Fibroblast of gingiva (primary cell): Measurements from ENCODE around the gene PTK6.

Experiments used
- DNase-seq: peaks from one replicate; pipeline ENCODE4 v3.0.0-alpha.2; 2011; ENCODE audit warnings: low read depth

The PTK6 gene

DNA sequence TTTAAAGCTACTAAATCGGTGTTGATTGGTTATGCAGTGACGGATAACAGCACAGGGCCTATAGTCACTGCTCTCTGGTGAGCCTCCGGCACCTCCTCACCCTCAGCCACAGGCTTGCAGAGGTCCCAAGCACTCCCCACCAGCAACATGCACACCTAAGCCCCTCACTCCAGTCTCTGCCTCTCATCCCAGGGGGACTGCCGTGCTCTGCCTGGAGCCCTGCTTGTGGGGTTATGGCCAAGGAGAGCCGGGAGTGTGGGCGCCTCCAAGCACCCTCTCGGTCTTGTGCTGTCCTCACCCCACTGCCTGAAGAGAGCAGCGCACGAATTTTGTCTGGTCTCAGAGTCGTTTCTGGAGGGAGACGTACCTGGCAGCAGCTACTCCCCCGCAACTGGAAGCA, 31.5 kb downstream of the PTK6 start:
- no peak for DNase-seq

GRCh38 chr20:63505281-63505680, 31.9 kb downstream of the PTK6 start:
- DNase-seq, result no peak

DNA sequence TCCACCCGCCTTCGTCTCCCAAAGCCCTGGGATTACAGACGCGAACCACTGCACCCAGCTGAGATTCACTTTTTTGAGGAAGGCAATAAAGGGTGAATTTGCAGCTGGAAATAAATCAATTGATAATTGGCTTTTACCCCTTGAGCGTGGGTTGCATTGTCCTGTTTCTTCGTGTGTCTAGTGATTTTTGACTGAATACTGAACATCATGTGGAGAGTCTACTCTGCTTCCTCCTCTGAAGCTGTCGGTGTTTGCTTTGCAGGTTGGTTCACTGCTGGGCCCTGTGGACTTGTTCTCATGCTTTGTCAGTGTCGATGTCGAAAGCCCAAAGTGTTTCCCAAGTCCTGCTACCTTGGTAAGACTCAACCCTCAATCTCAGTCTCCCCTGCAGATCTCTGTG, 32.5 kb downstream of the PTK6 start:
- no peak for DNase-seq

- no peak for DNase-seq
These were observed 33.7 kb downstream of the PTK6 start for GRCh38 chr20:63503524-63503923.

DNA sequence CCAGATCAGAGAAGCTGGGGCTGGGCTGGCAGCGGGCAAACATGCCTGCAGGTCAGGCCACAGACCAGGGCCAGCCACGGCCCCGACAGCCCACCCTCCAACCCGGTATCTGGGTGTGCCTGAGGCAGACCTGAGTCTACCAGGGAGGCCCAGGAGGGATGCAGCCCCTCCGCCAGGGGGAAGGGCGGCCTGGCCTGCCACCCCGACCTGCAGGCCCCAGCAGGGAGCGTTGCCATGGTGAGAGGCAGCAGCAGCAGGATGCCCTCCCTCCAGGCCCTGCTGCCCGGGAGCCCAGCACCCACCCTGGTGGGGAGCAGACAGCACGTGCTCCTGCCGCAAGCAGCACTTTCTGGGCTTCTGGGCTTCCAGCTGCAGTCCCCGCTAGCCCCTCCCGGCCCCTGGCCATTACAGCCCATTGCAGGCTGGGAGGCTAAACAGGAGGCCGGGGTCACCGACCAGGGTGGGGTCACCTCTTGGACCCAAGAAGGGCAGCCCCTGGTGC, 34.5 kb downstream of the PTK6 start:
- DNase-seq, result no peak

GRCh38 chr20:63501818-63502670, 35.1 kb downstream of the PTK6 start:
- DNase-seq, result no peak

GRCh38 chr20:63500902-63501817, 36.0 kb downstream of the PTK6 start:
- no peak for DNase-seq

DNA sequence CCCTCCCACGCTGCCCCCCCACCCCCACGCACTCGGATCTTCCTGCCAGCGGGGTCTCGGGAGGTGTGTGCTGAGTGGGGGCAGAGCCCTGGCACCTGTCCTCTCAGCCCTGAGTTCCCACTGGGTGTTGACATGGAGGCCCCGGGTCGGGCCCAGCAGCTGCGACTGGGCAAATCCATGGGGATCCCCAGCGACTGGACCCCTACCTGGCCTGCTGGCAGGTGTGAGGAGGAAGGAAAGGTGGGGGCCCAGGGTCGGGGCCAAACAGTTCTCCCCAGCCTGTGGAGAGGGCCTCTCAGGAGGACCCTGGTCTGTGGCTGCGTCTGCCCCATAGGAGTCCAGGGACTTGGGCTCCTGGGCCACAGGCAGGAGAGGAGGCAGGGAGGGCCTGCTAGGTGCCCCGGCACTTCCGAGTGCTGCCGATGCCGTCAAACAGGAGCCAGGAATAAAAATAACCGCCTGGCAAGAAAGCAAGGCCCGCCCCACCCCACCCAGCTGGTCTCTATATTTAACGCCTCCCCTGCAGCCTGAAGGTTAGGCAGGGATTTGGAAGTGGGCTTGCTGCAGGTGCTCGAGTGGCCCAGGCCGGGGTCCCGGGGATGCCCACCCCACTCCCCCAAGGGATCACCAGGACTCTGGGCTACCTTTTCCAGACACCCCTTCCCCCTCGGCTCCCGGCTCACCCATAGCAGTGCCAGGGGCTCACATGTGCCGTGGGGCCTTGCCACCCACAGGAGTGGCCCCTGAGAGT, 36.9 kb downstream of the PTK6 start:
- no peak for DNase-seq

DNA sequence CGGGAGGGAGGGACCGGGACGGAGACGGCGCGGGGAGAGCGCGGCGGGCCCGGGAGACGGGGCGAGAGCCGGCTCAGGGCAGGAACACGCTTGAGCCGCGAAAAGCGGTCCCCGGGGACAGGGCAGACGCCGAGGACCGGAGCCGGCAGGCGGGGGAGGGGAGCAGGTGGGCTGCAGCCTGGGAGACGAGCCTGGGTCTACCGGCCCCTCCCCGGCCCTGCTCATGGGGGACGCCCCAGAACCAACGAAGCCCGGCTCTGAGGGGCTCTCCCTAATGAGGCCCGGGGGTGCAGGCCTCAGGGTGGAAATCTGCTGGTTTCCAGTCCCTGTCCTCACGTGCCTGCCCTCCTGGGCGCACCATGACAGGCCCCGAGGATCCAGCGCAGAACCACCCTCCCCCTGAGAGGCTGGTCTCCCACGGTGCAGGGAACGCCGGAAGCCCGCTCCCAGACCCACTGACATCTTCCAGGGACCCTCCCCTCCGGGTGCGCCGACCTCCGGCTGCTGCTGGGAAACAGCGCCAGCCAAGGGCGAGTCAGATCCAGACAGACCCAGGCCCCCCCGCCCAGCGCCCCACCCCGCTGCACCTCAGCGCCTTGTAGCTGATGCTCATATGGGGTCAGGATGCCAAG, 37.7 kb downstream of the PTK6 start:
- DNase-seq, result no peak

GRCh38 chr20:63498960-63499337, 38.2 kb downstream of the PTK6 start, which contains the start of gene EEF1A2:
Gene EEF1A2, minus strand, starts transcription at chr20:63499083. Its CDS starts 1,320 bp downstream, at chr20:63497763.
- DNase-seq, result no peak

DNA sequence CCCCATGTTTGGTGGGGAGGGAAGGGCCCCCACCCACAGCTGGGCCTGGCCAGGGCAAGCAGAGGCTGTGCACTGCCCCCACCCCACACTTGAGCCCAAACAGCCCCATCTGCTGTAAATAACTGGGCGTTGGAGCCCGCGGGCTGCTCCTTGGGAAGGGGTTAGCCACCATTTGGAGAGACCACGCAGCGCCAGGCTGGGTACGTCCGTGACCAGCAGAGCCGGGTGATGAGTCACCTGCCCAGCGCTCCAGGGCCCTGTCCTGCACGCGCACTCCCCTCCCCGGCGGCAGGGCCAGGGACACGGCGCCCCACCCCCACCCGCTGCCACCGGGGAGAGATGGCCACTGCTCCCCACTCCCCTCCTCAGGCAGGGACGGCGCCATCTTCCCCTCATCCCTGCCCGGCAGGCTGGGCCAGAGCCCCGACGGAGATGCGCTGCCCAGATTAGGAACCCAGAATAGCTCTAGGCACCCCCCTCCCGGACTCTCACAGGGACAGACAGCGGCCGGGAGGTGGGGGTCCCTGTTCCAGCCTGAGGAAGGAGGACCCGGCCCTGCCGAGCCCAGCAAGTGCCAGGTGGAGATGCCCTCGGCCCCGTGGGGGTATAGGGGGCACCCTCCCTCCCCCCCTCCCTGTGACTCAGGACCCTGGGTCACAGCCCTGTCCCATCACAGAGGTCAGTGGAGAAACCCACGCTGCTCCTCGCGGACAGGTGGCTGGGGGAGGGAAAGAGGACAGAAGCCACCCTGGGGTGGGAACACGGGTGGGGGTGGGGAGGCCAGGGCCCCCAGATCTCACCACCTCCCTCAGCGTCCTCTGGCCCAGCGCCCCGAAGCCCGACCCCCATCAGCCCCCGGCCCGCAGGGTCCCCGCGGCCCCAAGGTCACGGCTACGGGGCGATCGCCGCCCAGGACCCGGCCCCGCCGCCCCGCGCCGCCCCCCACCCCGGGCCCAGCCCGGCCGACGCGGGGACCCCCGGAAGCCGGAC, 38.9 kb downstream of the PTK6 start:
- no peak for DNase-seq

- DNase-seq, result no peak
These were observed 39.8 kb downstream of the PTK6 start for GRCh38 chr20:63497138-63497945.

DNA sequence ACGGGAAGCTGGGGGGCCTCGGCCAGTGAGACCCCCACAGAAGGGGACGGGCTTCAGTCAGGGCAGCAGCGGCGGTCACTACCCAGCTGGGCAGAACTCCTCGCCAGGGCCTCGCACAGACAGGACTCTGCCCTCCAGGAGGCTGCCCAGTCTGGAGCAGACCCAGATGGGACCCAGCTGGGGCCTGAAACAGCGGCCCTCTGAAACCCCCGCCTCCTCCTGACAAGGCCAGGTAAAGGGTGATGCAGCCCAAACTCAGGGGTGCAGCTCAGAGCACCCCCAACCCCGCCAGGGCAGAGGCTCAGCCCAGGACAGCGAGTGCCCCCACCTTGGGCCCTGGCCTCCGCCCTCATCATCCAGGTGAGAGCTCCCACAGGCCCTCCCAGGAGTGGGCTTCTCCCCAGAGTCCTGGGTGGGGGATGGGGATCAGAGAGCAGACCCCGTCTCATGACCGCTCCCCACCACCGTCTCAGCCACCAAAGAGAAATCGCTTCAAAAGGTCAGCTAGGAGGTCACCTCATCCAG, 40.5 kb downstream of the PTK6 start:
- no peak for DNase-seq

GRCh38 chr20:63495741-63496595, 41.2 kb downstream of the PTK6 start:
- peak; percentile 16 for DNase-seq

- DNase-seq, result no peak
These were observed 41.9 kb downstream of the PTK6 start for GRCh38 chr20:63495167-63495720.

- no peak for DNase-seq
These were observed 42.6 kb downstream of the PTK6 start for GRCh38 chr20:63494420-63495166.

DNA sequence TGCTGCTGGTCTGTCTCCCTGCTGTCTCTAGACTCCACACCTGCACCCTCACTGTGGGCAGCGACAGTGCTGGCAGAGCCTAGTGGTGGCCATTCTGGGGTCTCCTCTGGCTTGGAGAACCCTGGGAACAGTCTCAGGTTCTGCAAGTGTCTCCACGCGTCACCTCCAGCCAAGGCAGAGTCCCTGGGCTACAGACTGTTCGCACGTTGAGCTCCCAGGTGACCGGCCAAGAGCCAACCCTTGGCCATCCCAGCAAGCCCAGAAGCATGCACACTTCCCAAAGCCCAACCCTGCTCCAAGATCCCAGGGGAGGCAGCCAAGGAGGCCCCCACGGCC, 43.1 kb downstream of the PTK6 start:
- no peak for DNase-seq
